Fibroblast of peridontal ligament (primary cell): ENCODE data around the gene ARIH2.
"Not testable (repeated sequence)": the region's sequence is repeated elsewhere in the genome, so short reads cannot be mapped to it uniquely, and the experiment has no call there.

Source experiments
- DNase-seq: peaks from one replicate; pipeline ENCODE4 v3.0.0-alpha.2; 2010; ENCODE audit errors: extremely low read depth

Gene ARIH2

DNA sequence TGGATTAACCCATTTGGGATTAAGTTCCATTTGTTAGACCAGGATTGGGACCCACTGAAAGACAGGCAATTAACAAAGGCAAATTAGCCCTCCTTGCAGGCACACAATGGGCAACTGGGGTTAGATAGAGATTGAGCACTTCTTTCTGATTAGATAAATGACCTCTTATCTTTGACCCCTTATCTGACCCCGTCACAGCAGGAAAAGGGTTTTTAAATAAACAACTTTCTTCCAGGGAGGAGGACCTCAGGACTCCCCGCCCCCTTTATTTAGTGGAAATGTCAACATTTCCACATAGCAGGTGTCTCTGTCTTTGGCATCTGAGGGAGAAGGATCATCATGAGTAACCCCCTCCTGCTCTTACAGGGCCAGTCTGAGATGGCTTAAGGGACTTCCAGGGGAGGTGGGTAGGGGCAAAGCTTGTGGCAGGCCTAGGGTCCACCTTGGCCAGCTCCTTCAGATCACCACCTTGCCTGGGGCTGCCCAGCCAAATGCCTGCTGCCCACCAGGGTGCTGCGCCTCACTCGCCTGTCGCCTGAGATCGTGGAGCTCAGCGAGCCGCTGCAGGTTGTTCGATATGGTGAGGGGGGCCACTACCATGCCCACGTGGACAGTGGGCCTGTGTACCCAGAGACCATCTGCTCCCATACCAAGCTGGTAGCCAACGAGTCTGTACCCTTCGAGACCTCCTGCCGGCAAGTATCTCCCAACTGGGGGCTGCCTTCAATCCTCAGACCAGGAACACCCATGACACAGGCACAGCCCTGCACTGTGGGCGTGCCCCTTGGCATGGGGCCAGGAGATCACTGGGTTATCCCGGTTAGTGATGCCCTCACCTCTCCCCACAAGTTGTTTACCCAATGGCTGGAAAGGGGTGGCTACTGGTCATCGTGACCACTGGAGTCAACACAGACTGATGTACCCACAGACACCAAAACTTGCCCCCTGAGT lies 86.0 kb downstream of the ARIH2 start:
- DNase-seq: no peak

DNA sequence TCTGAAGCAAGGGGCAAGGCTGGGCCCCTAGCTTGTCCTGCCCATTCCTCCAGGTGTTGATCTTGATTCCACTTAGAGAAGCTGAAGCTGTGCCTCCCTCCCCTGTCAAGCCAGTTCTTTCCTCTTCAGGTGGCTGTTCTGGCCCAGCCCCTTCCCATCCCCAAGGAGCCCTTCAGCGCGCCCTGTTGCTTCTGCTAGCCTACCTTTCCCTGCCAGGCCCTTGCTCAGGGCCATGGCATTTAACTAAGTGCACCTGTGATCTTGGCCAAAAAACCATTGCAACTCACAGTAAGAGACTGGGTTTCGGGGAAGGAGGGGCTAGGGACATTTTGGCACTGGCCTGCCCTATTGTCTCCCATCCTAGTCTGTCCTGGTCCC lies 86.7 kb downstream of the ARIH2 start:
- no peak for DNase-seq

- no peak for DNase-seq
Observed at GRCh38 chr3:49005998-49006397, 87.4 kb downstream of the ARIH2 start.

DNA sequence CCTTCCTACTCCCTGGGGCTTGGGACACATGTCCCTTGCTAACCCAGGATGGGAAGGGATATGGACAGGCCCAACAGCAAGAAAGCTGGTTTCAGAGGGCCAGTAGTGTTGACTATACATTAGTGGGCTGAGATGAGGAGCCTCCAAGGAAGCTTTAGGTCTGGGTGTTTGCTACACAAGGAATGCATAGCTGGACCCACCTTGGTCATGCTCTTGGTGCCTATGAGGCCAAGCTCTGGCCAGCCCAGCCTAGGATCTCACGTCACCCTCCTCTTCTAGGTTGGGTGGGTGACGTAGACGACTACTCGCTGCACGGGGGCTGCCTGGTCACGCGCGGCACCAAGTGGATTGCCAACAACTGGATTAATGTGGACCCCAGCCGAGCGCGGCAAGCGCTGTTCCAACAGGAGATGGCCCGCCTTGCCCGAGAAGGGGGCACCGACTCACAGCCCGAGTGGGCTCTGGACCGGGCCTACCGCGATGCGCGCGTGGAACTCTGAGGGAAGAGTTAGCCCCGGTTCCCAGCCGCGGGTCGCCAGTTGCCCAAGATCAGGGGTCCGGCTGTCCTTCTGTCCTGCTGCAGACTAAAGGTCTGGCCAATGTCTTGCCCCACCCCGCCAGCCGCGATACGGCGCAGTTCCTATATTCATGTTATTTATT lies 87.9 kb downstream of the ARIH2 start:
- peak; percentile 77 for DNase-seq

GRCh38 chr3:49007068-49007770 lies 88.6 kb downstream of the ARIH2 start, which contains the start of gene WDR6:
Gene WDR6 (plus strand): TSS chr3:49007391. CDS start chr3:49007432, 41 bp downstream.
- DNase-seq: peak; percentile 97

- DNase-seq: peak; percentile 85
Observed at GRCh38 chr3:49007771-49008528, 89.3 kb downstream of the ARIH2 start.

DNA sequence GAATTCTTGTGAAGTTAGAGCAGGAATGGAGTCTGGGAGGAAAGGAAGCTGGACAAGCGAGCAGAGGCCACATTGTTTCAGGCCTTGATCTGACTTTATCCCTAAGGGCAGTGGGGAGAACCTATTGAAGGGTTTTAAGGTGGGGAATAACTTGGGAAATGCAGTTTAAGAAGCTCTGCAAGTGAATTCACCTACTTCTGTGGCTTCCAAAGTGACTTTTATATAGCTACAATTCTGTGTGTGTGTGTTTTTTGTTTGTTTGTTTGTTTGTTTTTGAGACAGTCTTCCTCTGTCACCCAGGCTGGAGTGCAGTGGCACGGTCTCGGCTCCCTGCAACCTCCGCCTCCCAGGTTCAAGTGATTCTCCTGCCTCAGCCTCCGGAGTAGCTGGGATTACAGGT lies 90.0 kb downstream of the ARIH2 start:
- DNase-seq: not testable (repeated sequence)

- no peak for DNase-seq
Observed at GRCh38 chr3:49009396-49009795, 90.8 kb downstream of the ARIH2 start.

DNA sequence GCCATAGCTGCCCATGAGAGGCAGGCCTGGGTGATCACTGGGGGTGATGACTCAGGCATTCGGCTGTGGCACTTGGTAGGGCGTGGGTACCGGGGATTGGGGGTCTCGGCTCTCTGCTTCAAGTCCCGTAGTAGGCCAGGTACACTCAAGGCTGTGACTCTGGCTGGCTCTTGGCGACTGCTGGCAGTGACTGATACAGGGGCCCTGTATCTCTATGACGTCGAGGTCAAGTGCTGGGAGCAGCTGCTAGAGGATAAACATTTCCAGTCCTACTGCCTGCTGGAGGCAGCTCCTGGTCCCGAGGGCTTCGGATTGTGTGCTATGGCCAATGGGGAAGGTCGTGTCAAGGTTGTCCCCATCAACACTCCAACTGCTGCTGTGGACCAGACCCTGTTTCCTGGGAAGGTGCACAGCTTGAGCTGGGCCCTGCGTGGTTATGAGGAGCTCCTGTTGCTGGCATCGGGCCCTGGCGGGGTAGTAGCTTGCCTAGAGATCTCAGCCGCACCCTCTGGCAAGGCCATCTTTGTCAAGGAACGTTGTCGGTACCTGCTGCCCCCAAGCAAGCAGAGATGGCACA lies 93.9 kb downstream of the ARIH2 start:
- DNase-seq: no peak

- no peak for DNase-seq
Observed at GRCh38 chr3:49013113-49013737, 94.6 kb downstream of the ARIH2 start.

DNA sequence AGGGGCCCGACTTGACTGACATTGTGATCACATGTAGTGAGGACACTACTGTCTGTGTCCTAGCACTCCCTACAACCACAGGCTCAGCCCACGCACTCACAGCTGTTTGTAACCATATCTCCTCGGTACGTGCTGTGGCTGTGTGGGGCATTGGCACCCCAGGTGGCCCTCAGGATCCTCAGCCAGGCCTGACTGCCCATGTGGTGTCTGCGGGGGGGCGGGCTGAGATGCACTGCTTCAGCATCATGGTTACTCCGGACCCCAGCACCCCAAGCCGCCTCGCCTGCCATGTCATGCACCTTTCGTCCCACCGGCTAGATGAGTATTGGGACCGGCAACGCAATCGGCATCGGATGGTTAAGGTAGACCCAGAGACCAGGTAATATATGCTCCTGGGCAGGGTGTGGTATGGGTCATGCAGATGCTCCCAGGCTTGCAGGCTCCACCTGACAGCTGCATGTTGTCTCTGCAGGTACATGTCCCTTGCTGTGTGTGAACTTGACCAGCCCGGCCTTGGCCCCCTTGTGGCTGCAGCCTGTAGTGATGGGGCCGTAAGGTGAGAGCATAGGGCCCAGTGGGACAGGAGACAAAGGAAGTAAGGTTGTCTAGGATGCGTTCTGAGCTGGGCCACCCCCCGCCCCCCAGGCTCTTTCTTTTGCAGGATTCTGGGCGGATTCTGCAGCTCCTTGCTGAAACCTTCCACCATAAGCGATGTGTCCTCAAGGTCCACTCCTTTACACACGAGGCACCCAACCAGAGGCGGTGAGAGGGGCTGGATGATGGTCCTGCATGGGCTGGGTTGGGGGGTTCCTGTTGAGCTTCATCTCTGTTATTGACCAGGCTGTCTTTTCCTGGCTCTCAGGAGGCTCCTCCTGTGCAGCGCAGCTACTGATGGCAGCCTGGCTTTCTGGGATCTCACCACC lies 95.4 kb downstream of the ARIH2 start:
- DNase-seq: no peak

DNA sequence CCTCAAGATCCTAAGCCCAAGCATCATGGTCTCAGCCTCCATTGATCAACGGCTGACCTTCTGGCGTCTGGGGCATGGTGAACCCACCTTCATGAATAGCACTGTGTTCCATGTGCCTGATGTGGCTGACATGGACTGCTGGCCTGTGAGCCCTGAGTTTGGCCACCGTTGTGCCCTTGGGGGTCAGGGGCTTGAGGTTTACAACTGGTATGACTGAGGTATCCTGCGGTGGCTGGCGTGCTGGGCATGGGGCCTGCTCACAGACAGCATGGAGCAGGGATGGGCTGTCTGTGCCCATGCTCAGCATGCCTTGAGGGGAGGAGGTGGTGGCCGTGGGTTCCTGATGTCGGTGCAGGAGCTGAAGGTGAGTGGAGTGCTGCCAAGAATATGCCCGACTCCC lies 96.4 kb downstream of the ARIH2 start:
- DNase-seq: no peak

GRCh38 chr3:49015765-49016164 lies 97.1 kb downstream of the ARIH2 start:
- DNase-seq: no peak

DNA sequence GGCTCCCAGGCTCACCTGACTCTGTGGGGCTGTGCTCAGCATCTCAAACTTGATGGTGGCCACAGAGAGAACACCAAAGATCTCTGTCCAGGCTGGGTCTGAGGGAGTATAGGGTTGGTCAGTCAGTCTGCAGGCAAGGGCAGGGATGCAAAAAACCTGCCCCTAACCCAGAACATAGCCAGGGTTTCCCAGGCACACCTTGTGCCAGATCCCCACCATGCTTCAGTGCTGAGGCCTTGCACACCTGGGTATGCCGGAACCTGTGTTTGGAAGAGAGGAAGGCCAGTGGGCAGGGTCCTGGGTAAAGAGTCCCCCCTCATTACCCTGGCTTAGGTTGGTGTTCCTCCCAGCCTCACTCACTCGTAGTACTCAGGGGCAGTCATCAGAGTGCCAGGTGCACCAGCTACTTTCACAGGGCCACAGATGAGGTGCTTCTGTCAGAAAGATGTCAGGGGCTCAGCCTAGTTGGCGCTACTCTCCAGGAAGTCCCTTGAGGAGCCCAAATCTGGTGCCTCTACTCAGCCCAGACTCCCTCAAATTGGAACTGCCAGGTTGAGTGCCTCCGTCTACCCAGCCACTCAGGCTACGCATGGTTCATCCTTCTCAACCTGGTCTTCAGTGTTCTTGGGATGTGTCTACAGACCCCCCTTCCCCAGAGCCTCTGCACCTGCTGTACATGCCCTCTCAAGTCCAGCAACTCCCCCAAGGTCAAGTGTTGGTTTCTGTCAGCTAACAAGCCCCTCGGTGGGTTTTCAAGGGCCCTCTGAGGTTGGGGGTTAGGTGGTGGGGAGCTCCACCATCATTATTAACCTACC lies 98.0 kb downstream of the ARIH2 start:
- no peak for DNase-seq

GRCh38 chr3:49017229-49017970 lies 98.8 kb downstream of the ARIH2 start:
- DNase-seq: no peak

DNA sequence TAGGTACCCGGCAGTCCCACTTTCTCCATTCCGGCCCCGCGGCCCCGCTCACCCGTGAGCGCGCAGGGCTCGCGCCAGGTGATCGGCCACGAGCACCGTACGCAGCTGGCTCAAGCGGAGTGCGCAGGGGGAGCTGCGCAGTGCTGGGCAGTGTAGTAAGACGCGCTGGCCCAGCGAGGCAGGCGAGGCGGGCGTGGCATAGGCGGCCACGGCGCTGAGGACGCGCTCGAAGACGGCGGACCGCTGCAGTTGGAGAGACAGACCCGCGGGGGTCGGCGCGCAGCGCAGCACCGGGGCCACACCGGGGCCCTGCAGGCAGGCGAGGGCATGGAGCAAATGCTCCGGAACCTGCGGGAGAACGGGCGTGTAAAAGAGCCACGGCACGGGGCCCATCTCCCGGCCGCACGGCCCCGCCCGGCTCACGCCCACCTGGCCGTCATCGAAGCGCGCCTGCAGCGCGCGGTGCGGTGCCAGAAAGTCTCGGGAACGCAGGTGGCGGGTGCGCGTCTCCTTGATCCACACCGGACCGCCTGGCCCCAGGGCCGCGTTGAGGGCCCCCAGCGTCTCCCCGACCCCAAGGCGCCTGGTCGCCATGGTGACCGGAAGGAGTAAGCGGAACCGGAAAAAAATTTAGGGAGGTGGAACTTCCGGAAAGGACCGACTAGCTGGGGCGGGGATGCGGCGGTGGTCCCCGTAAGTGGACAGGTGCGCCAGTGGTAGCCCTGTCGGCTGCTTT lies 99.5 kb downstream of the ARIH2 start, which contains the start of gene DALRD3:
TSS of gene DALRD3 (minus strand) at position 610 of the 736 bp plus-strand sequence. CDS start at position 594, 16 bp downstream.
- DNase-seq: peak; percentile 34

DNA sequence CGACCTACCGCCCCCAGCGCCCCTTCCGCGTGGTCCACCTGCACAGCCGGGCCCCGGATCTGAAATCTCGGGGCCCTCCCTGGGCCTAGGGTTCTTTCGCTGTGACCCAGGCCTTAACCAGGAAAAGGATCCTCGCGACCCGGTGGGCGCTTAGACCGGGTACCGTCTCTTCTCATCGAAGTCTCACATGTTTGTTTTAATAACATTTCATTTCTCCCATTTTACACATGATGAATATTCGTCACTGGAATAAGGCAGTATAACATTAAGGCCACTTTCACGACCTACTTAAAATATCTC lies 100.0 kb downstream of the ARIH2 start:
- no peak for DNase-seq
